Measurements from ENCODE around the gene KCNH3.

GRCh38 chr12:49529414-49529813 is 9.4 kb upstream of the KCNH3 start:
- TF ChIP-seq POLR2A (IDR thresholded peaks at IDR 0.05) (no peak), CTCF (IDR thresholded peaks at IDR 0.05) (no peak), EP300 (IDR thresholded peaks at IDR 0.05) (no peak)
